Activated T-helper 2 cell treated with anti-CD3 and anti-CD28 coated beads, Interferon-gamma antibody, Interleukin-2, Interleukin-4, amounts not matched to agents 10 μg/mL and 5 μg/mL and 100 μg/mL, durations not matched to agents 14 hours and 24 hours and 36 hours (primary cell): ENCODE results near the gene CAV3. TPM values are rescaled to one million over a fixed set of nuclear protein-coding genes. Genes with fewer than 3 reads are reported as not detected.
A peak's percentile ranks its signal among the peaks of the same experiment; 100 is the strongest.

Experiments used
- DNase-seq: peaks from one replicate; pipeline ENCODE4 v3.0.0; 2021; ENCODE audit warnings: low spot score
- H3K27ac Mint-ChIP-seq: one replicate; pipeline ENCODE4 v1.8.0; 2021; ENCODE audit warnings: mixed read lengths
- H3K27me3 Mint-ChIP-seq: one replicate; pipeline ENCODE4 v1.8.0; 2021; ENCODE audit warnings: low read depth, mixed read lengths
- H3K36me3 Mint-ChIP-seq: one replicate; pipeline ENCODE4 v1.8.0; 2021; ENCODE audit warnings: low read depth, mixed read lengths
- H3K4me1 Mint-ChIP-seq: one replicate; pipeline ENCODE4 v1.8.0; 2021; ENCODE audit warnings: low read depth, mixed read lengths
- H3K4me3 Mint-ChIP-seq: one replicate; pipeline ENCODE4 v1.8.0; 2021; ENCODE audit warnings: low read depth, mild to moderate bottlenecking, moderate library complexity, mixed read lengths
- H3K9me3 Mint-ChIP-seq: one replicate; pipeline ENCODE4 v1.8.0; 2021; ENCODE audit warnings: mixed read lengths
- intact Hi-C: fragments of 100-400 bp; cut with micrococcal nuclease; formaldehyde crosslinking; loops from one replicate; pipeline ENCODE4 v1.15.1; 2023
- total RNA-seq: library from RNA; stranded (reverse); gene quantifications from 2 replicates; pipeline ENCODE4 v1.2.3, GENCODE V29; 2022

The CAV3 gene
- total RNA-seq, 1 donor from 2014 or later = not detected

DNA sequence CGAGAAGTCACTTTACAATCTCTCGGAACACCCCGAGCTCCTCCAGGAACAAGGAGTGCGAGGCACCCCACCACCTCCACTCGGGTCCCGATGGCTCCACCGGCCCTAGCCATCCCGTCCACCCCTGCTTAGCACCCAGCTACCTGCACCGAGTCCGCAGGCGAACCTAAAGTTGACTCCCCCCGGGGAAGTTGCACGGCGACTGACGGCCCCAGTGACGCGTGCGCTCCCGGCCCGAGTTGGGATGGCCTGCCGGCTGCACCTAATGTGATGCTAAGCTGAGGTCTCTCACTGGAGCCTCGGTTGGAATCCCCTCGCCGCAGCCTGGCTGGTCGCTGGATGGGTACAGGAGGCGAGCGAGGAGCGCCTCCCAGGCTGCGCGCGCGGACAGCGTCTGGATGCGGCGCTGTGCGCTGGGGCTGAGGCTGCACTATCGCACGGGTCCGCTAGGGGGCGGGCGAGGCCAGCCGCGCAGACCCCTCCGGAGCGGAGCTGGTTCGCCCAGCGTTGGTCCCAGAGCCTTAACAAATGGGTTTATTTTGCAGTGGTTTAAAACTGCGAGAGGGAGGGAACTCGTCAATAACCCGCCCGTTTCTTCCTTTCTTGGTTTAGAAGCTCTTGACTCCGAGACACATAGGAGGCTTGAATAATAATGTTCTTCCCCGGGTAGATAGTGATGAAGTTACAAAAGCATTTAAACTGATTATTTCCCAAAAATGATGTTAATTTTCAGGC is 35.7 kb downstream of the CAV3 start, which contains the start of gene OXTR:
Gene OXTR, minus strand, starts transcription at position 526 of the 735 bp plus-strand sequence. CDS start 1,426 bp downstream, outside the sequence.
- peaks cover 12% of the 10 kb centered on the region for H3K4me1 Mint-ChIP-seq

DNA sequence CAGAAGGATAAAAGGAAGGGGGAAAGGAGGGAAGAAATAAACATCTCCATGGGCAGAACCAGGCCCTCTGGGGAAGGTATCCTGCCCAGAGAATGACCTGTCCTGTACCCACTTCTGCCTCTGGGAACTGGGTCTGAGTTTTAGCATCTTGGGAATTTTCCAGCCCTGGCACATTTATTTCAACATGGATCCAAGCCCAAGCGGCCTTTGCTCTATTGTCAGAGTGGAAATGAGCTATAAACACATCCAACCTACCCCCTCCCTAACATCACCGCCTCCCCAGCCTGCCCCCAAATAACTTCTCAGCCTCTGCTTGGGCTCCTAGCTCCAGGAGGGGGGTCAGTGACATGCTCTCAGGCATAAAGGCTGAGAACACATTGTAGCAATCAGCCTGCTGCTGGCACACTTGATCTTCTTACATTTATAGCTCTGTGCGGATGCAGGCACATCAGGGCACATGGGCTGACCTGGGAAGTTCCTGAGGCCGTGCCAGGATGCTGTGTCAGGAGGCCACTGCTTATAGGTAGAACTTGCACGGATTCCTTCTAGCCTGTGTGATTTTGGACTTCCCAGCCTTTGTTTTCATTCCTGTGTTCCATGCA is 40.4 kb downstream of the CAV3 start:
- H3K27ac Mint-ChIP-seq = no peak overlapping the region
- peaks cover 6% of the 10 kb centered on the region for H3K4me1 Mint-ChIP-seq
- no peaks in the 10 kb centered on the region for H3K9me3 Mint-ChIP-seq
- DNase-seq = no peak
- intact Hi-C loops = no loop called here
- H3K4me3 Mint-ChIP-seq = no peak overlapping the region
- H3K36me3 Mint-ChIP-seq = no peaks in the 10 kb centered on the region
- H3K27me3 Mint-ChIP-seq = peaks cover 24% of the 10 kb centered on the region

More for the DNA sequence above, 35.7 kb downstream of the CAV3 start, which contains the start of gene OXTR:
- peak; percentile 55 for DNase-seq
- Mint-ChIP-seq H3K4me3 (peak within 1 kb of the TSS; percentile 37), H3K27ac (no peak within 1 kb of the TSS), H3K27me3 (peaks cover 45% of the 10 kb centered on the region), H3K9me3 (no peaks in the 10 kb centered on the region), H3K36me3 (no peaks in the 10 kb centered on the region)
- intact Hi-C loops = no loop called here

DNA sequence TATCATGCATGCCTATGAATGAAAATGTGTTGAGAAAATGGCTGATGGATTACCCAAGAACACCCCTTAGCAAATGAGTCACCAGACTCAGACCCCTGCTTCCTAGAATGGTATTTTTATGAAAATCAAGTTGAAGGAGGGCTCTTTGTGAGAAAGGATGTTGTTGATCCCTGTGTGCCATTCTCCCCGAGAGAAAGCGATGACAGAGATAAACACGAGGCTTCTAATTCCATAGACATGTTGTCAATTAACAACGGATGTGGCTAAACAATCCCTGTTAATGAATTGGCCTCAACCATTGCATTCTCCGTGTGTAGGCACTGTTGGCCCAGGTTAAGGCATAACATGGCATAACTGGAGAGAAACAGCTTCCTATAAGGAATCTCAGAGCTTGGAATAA is 41.6 kb downstream of the CAV3 start:
- H3K9me3 Mint-ChIP-seq = no peaks in the 10 kb centered on the region
- no peaks in the 10 kb centered on the region for H3K4me1 Mint-ChIP-seq
- no peak overlapping the region for H3K27ac Mint-ChIP-seq
- H3K36me3 Mint-ChIP-seq = no peaks in the 10 kb centered on the region
- DNase-seq = no peak
- peaks cover 14% of the 10 kb centered on the region for H3K27me3 Mint-ChIP-seq
- H3K4me3 Mint-ChIP-seq = no peak overlapping the region
- intact Hi-C loops = no loop called here

DNA sequence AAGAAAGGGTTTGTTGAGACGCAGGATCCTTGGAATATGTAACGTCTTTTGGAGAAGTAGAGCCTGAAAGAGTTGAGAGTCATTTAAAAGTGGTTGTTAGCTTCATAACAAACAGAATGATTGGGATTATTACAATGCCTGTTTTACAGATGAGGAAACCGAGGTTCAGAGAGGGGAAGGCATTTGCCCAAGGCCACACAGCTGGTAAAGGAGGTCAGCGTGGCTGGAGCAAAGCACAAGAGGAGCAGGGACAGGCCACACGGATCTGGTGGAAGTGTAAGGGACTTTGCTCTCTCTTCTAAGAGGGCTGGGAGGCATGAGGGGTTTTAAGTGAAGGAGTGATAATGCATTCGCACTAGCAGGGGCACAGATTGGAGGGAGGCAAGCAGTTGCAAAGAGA is 42.0 kb downstream of the CAV3 start:
- DNase-seq = no peak
- no peak overlapping the region for H3K4me3 Mint-ChIP-seq
- intact Hi-C loops = no loop called here
- H3K9me3 Mint-ChIP-seq = no peaks in the 10 kb centered on the region
- H3K27ac Mint-ChIP-seq = no peak overlapping the region
- no peaks in the 10 kb centered on the region for H3K4me1 Mint-ChIP-seq
- H3K27me3 Mint-ChIP-seq = peaks cover 10% of the 10 kb centered on the region
- H3K36me3 Mint-ChIP-seq = no peaks in the 10 kb centered on the region

DNA sequence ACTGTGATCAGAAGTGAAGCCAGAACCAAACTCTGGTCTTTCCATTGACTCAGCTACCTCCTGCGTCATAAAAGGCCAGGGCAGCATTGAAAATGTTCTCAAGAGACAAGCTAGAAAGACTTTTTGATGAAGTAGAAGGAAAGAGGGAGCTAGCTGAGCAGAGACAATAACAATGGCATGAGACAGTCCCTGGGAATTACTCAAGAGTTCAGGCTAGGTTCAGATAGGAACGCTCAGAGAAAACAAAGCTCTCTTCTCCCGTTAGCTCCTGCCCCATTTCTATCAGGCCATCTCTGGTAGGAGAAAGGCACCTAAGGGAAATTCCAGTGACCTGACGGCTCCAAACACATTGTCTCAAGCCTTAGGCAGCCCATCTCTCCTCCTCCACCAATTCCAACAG is 42.8 kb downstream of the CAV3 start:
- Mint-ChIP-seq H3K4me3 (no peak overlapping the region), H3K4me1 (no peaks in the 10 kb centered on the region), H3K9me3 (no peaks in the 10 kb centered on the region), H3K27ac (no peak overlapping the region), H3K27me3 (peaks cover 3% of the 10 kb centered on the region), H3K36me3 (no peaks in the 10 kb centered on the region)
- intact Hi-C loops = no loop called here
- DNase-seq = no peak

DNA sequence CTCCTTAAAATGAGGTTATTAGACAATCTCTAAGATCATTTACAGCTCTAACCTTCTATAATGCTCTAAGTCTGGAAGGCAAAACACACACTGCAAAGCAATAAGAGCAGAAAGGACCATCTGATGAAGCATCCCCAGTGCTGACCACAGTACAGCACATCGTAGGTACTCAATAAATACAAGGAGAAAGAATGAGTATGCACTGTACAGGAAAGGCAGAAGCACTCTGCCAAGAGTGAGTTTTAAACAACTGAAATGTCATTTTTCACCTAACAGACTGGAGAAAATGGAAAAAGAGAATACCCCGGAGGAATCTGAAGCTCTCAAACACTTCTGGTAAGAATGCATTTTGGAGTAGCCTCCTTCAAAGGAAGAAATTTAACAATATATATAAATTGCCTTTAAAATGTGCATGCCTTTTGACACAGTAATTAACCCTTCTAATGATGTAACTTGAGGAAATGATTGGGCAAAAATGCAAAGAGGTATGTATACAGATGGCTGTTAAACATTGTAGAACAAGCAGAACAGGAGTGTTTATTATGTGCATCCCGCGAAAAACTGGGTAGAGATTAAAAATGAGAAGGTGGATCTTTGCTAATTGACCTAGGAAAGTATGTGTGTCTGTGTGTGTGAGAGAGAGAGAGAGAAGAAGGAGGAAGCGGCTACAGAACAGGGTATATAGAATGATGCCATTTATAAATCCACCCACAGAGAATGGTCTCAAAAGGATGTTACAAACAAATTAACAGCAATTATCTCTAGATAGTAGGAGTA is 43.8 kb downstream of the CAV3 start:
- H3K27me3 Mint-ChIP-seq = peaks cover 2% of the 10 kb centered on the region
- no peak overlapping the region for H3K27ac Mint-ChIP-seq
- intact Hi-C loops = no loop called here
- H3K36me3 Mint-ChIP-seq = no peaks in the 10 kb centered on the region
- H3K4me1 Mint-ChIP-seq = no peaks in the 10 kb centered on the region
- no peaks in the 10 kb centered on the region for H3K9me3 Mint-ChIP-seq
- no peak for DNase-seq
- H3K4me3 Mint-ChIP-seq = no peak overlapping the region

DNA sequence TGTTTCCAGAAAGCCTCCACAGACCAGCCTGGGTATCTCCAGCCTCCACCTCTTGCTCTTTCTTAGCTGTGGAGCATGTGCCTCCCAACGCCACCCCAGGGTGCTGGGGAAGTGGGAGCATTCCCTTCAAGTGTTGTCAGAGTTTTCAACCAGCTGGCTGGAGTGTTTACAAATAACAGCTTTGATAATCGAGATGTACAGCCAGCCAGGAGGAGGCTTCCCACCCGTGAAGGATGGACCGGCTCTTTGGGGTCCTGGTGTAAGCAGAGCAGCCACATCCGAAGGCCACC is 44.3 kb downstream of the CAV3 start:
- DNase-seq = no peak

DNA sequence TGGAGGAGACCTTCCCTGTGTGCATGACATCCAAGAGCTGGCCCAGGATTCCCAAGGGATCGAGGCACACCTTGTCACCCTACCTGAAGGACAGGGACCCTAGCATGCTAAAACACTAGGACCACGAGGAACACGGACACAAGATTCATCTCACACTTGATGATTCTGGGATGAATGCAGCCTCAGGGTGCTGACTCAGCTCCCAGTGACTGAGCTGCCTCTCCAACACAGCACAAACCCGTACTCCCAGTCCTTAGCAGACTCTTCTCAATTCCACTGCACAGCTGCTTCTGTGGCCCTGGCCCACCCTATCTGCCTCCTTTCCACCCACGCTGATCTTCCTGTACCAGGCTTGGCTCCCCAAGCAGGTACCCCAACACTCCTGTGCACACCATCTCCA is 44.9 kb downstream of the CAV3 start:
- peaks cover 2% of the 10 kb centered on the region for H3K27me3 Mint-ChIP-seq
- H3K9me3 Mint-ChIP-seq = no peaks in the 10 kb centered on the region
- no peaks in the 10 kb centered on the region for H3K4me1 Mint-ChIP-seq
- no peak for DNase-seq
- H3K36me3 Mint-ChIP-seq = no peaks in the 10 kb centered on the region
- H3K27ac Mint-ChIP-seq = no peak overlapping the region
- intact Hi-C loops = no loop called here
- no peak overlapping the region for H3K4me3 Mint-ChIP-seq

More for the DNA sequence above, 44.3 kb downstream of the CAV3 start:
- Mint-ChIP-seq H3K9me3 (no peaks in the 10 kb centered on the region), H3K27ac (no peak overlapping the region), H3K4me3 (no peak overlapping the region), H3K36me3 (no peaks in the 10 kb centered on the region), H3K4me1 (no peaks in the 10 kb centered on the region), H3K27me3 (peaks cover 2% of the 10 kb centered on the region)
- intact Hi-C loops = no loop called here

DNA sequence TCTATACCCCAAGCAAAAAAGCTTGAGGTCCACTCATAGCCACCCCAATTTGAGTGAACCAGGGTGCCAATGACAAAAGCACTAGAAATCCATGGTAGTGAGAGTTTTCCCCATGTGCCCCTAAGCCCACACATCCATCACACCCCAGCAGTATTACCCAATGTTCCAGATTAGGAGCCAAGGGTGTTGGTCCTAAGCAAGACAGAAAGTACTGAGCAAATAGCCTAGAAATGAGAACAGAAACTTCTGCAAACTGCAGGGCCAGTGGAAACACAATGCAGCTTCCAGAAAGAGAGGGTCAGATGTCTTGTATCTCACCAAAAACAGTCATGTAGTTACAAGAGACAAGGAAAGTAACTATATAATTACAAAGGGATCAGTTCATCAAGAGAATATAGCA is 46.7 kb downstream of the CAV3 start:
- DNase-seq = no peak
- no peak overlapping the region for H3K27ac Mint-ChIP-seq
- no peaks in the 10 kb centered on the region for H3K36me3 Mint-ChIP-seq
- H3K27me3 Mint-ChIP-seq = peaks cover 2% of the 10 kb centered on the region
- no peak overlapping the region for H3K4me3 Mint-ChIP-seq
- H3K9me3 Mint-ChIP-seq = no peaks in the 10 kb centered on the region
- intact Hi-C loops = no loop called here
- H3K4me1 Mint-ChIP-seq = no peaks in the 10 kb centered on the region

DNA sequence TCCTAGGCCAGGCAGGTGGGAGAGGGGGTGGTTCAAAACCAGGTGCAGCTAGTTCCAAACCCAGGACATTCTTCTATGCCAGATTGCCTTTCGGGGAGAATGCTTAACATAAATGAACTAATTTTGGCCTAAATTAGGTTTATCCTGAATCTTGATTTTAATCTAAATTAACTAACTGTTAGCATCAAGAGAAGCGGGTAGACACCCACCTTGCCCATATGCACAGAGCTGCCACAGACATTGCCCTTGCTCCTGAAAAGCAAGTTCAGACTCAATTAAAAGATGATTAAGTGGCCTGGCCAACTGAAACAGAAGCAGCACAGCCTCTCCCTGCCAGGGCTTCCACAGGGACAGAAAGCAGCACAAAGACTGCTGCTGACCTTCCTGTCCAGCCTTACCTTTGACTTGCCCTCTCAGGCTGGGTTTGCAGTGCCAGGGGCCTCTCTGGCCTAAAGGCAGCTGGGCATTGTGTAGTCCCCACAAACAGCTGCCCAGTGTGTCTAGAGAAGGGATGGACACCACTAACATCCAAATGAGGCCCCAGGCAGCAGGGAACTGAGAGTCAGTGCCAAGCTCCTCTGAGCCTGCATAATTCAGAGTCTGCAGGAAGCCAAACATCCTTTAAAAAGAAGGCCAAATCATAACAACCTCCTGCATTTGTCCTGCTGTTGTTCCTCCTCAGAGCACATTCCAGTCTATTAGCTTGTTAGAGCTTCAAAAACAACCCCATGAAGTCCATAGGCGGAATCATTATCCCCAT is 51.3 kb downstream of the CAV3 start:
- no peak for DNase-seq
- intact Hi-C loops = no loop called here
- Mint-ChIP-seq H3K27ac (no peak overlapping the region), H3K36me3 (no peaks in the 10 kb centered on the region), H3K27me3 (no peaks in the 10 kb centered on the region), H3K9me3 (peaks cover 9% of the 10 kb centered on the region), H3K4me3 (no peak overlapping the region), H3K4me1 (no peaks in the 10 kb centered on the region)

DNA sequence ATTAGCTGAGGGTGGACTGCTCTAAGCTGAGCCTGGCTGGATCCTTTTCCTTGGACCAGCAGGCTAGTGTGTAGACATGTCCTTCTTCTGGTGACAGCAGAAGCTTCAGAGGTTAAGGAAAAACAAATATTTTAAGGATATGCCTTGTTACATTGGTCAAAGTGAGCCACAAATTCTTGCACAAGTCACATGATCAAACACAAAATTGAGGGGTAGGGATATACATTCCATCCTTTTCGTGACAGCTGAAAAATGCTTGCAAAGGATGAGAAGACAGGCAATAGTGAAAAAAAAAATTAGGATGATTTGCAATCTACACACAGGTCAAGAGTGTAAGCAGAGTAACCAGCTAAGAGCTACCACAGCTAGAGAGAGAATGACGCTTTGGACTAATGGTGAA is 56.9 kb downstream of the CAV3 start:
- no peak for DNase-seq
- Mint-ChIP-seq H3K4me1 (no peaks in the 10 kb centered on the region), H3K4me3 (no peak overlapping the region), H3K27ac (no peak overlapping the region), H3K9me3 (peaks cover 9% of the 10 kb centered on the region), H3K36me3 (no peaks in the 10 kb centered on the region), H3K27me3 (no peaks in the 10 kb centered on the region)
- intact Hi-C loops = no loop called here

DNA sequence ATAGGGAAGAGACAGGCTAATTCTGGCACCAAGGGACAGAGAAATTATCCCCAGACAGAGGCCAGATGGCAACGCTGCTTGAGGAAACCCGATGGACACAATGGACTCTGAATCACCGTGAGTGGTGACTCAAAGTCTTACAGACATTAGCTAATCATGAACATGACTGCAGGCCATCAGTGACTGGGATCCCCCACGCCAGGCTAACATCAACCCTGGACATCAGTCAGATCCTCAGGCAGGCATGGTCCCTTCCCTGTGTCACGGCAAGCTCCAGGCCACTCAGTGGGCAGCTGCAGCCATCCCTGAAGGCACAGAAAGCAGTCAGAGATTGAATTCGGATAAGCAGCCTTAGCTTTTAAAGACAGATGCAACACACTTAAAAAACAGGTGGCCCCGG is 59.6 kb downstream of the CAV3 start:
- H3K27ac Mint-ChIP-seq = no peak overlapping the region
- H3K4me1 Mint-ChIP-seq = no peaks in the 10 kb centered on the region
- intact Hi-C loops = no loop called here
- H3K4me3 Mint-ChIP-seq = no peak overlapping the region
- H3K36me3 Mint-ChIP-seq = no peaks in the 10 kb centered on the region
- no peak for DNase-seq
- H3K27me3 Mint-ChIP-seq = no peaks in the 10 kb centered on the region
- H3K9me3 Mint-ChIP-seq = peaks cover 9% of the 10 kb centered on the region
